ENCODE measurements around the gene CDH24.

DNA sequence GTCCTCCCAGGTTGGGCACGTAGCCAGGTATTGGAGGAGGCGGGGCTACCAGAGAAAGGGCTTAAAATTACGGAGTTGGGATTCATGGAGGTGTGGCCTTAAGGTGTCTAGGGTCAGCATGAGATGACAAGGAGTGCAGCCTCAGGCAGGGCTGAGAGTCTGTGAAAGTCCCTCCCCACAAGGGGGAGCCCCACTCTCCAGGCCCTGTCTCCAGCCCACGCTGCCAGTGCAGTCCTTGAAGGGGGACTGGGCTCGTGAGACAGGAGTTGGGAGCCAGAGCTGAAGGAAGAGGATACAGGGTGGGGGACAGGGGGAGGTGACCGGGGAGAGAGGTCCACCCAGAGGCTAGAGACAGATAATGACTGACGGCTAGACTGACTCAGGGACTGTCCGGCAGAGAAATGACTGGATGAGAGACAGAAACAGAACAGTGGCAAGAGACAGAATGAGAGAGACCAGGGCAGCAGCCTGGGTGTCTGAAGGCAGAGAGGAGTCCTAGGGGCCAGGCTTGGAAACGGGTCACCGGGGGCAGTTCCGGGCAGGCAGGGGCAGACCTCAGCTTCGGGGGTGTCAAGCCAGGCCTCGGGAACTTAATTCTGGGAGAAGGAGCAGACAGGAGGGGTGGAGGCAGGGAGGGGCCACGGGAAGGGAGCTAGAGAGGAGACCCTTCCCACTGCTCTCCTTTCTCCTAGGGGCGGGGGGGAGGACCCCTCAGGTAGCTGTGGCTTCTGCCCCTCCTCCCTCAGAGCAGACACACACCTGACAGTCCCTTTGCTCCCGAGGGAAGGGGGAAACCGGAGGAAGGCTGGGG is 970 bp downstream of the CDH24 start:
- TF ChIP-seq, protein P1, sequence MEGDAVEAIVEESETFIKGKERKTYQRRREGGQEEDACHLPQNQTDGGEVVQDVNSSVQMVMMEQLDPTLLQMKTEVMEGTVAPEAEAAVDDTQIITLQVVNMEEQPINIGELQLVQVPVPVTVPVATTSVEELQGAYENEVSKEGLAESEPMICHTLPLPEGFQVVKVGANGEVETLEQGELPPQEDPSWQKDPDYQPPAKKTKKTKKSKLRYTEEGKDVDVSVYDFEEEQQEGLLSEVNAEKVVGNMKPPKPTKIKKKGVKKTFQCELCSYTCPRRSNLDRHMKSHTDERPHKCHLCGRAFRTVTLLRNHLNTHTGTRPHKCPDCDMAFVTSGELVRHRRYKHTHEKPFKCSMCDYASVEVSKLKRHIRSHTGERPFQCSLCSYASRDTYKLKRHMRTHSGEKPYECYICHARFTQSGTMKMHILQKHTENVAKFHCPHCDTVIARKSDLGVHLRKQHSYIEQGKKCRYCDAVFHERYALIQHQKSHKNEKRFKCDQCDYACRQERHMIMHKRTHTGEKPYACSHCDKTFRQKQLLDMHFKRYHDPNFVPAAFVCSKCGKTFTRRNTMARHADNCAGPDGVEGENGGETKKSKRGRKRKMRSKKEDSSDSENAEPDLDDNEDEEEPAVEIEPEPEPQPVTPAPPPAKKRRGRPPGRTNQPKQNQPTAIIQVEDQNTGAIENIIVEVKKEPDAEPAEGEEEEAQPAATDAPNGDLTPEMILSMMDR (IDR thresholded peaks at IDR 0.05): peak; percentile 56 to 78 (median 59)
- TF ChIP-seq POLR2A (IDR thresholded peaks at IDR 0.05; ENCODE audit: low read depth) (no peak), EP300 (IDR thresholded peaks at IDR 0.05) (no peak), POLR2AphosphoS5 (IDR thresholded peaks at IDR 0.05) (peak in 1 of 2 donors; percentile 28)
